ENCODE data around the gene HLA-DRA.

GRCh38 chr6:32402812-32403211, 36.9 kb upstream of the HLA-DRA start:
- TF ChIP-seq CTCF (IDR thresholded peaks at IDR 0.05) (no peak), ZNF423 (CRISPR knock-in tag; IDR thresholded peaks at IDR 0.05) (no peak), MAX (CRISPR knock-in tag; IDR thresholded peaks at IDR 0.05) (no peak), E2F1 (CRISPR knock-in tag; IDR thresholded peaks at IDR 0.05) (no peak), USF1 (CRISPR knock-in tag; IDR thresholded peaks at IDR 0.05) (no peak)
